ES-I3 (cell line): Measurements from ENCODE around the gene BPNT1.
"Not testable (repeated sequence)": the region's sequence is repeated elsewhere in the genome, so short reads cannot be mapped to it uniquely, and the experiment has no call there.

ENCODE experiments used
- H3K36me3 ChIP-seq: 2 replicates; pipeline ENCODE4 v1.6.1; 2013; ENCODE audit warnings: mild to moderate bottlenecking, low read length, control low read depth, moderate library complexity; ENCODE audit not compliant: insufficient read depth
- H3K4me1 ChIP-seq: 2 replicates; pipeline ENCODE4 v1.6.1; 2013; ENCODE audit warnings: mild to moderate bottlenecking, control low read depth, low read length; ENCODE audit not compliant: insufficient read depth
- H3K9ac ChIP-seq: 2 replicates; pipeline ENCODE4 v1.6.1; 2013; ENCODE audit warnings: low read depth, mild to moderate bottlenecking, low read length, moderate library complexity
- H3K9me3 ChIP-seq: 2 replicates; pipeline ENCODE4 v1.6.1; 2013; ENCODE audit warnings: mild to moderate bottlenecking, low read length, moderate library complexity; ENCODE audit not compliant: control insufficient read depth, insufficient read depth

Gene BPNT1

GRCh38 chr1:220099826-220100225 lies 10.2 kb upstream of the BPNT1 start:
- Histone ChIP-seq H3K36me3 (peaks cover 9% of the 10 kb centered on the region), H3K9ac (no peak overlapping the region), H3K9me3 (no peaks in the 10 kb centered on the region)

GRCh38 chr1:220094016-220094911 lies 4.7 kb upstream of the BPNT1 start, which contains the start of gene IARS2:
Gene IARS2, plus strand, starts transcription at chr1:220094132. Its CDS starts 85 bp downstream, at chr1:220094217.
- no peaks in the 10 kb centered on the region for H3K4me1 ChIP-seq
- H3K36me3 ChIP-seq: peaks cover 3% of the 10 kb centered on the region
- peak within 1 kb of the TSS; percentile 98 for H3K9ac ChIP-seq
- no peaks in the 10 kb centered on the region for H3K9me3 ChIP-seq

More at GRCh38 chr1:220099826-220100225, 10.2 kb upstream of the BPNT1 start:
- H3K4me1 ChIP-seq: no peaks in the 10 kb centered on the region

DNA sequence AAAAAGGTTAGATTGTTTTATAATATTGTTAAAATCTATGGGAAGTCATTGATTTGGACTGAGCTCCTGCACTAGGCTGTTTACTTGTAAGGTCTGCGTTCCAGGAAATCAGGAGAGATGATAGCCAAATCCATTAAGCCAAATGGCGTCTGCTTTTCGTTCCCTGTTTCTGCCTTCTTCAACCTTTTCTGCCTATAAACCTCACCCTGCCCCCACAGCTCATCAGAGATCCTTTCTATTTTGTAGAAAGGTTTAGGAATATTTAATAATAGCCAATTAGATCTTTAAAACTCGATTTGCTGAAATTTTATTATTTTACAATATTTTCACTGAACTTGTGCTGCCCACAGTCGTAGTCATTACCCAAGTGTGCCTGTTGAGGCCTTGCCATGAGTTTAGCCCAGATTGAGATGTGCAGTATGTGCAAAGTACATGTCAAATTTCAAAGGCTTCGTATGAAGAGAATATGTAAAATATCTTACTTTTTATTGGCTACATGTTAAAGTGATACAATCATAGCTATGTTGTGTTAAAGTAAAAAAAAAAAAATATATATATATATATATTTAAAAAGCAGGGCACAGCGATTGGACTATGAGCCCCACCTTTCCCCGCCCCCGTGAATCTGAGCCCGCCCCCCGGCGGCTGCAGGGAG lies 3.9 kb upstream of the BPNT1 start:
- Histone ChIP-seq H3K36me3 (peaks cover 3% of the 10 kb centered on the region), H3K9ac (no peak overlapping the region), H3K9me3 (no peaks in the 10 kb centered on the region), H3K4me1 (no peaks in the 10 kb centered on the region)

DNA sequence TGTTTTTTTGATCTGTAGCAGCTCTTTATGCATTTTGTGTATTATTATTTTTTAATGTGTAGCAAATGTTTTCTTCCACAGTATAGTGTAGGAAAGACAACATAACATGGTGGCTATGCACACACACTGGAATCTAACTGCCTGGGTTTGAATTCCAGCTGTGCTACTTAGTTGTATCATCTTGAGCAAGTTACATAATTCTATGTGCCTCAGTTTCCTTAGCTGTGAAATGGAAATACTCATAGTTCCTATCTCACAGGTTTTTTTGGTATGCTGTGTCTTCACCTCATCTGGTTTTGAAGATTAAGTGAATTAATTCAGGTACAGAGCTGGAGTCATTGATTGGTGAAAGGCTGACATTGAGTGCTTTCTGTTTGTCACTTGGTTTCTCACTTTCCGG lies 3.1 kb upstream of the BPNT1 start:
- Histone ChIP-seq H3K36me3 (peaks cover 3% of the 10 kb centered on the region), H3K9me3 (no peaks in the 10 kb centered on the region), H3K4me1 (no peaks in the 10 kb centered on the region), H3K9ac (no peak overlapping the region)

DNA sequence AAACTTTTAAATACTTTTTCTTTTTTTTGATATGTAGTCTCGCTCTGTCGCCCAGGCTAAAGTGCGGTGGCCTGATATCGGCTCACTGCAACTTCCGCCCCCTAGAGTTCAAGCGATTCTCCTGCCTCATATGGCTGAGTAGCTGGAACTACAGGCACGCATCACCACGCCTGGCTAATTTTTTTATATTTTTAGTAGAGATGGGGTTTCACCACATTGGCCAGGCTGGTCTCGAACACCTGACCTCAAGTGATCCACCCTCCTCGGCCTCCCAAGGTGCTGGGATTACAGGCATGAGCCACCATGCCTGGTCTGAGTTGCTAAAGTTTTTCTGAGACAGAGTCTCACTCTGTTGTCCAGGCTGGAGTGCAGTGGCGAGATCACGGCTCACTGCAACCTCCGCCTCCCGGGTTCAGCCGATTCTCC lies 3.3 kb downstream of the BPNT1 start:
- H3K36me3 ChIP-seq, H3K9ac ChIP-seq, H3K4me1 ChIP-seq, H3K9me3 ChIP-seq: not testable (repeated sequence)

DNA sequence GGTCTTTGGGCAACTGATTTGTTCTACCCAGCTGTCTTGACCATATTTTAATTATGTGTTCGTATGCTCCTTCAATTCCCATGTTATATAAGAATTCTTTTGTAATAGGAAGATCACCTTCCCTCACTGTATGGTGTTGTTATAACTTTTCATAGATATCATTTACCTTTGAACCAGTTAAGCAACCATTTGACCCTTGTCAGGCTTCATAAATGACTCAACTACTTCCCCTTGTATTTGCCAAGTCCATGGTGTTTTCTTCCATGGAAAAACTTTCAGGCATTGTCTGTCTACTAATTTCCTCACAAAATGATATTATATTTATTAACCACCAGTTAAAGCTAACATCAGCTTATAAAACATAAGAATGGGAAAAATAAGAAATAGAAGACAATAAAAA lies 5.1 kb downstream of the BPNT1 start:
- no peaks in the 10 kb centered on the region for H3K36me3 ChIP-seq

GRCh38 chr1:220077887-220078286 lies 11.7 kb downstream of the BPNT1 start:
- Histone ChIP-seq H3K9ac (no peak overlapping the region), H3K9me3 (no peaks in the 10 kb centered on the region), H3K36me3 (no peaks in the 10 kb centered on the region), H3K4me1 (no peaks in the 10 kb centered on the region)

More for the DNA sequence above, 5.1 kb downstream of the BPNT1 start:
- Histone ChIP-seq H3K9me3 (no peaks in the 10 kb centered on the region), H3K9ac (no peak overlapping the region), H3K4me1 (no peaks in the 10 kb centered on the region)

DNA sequence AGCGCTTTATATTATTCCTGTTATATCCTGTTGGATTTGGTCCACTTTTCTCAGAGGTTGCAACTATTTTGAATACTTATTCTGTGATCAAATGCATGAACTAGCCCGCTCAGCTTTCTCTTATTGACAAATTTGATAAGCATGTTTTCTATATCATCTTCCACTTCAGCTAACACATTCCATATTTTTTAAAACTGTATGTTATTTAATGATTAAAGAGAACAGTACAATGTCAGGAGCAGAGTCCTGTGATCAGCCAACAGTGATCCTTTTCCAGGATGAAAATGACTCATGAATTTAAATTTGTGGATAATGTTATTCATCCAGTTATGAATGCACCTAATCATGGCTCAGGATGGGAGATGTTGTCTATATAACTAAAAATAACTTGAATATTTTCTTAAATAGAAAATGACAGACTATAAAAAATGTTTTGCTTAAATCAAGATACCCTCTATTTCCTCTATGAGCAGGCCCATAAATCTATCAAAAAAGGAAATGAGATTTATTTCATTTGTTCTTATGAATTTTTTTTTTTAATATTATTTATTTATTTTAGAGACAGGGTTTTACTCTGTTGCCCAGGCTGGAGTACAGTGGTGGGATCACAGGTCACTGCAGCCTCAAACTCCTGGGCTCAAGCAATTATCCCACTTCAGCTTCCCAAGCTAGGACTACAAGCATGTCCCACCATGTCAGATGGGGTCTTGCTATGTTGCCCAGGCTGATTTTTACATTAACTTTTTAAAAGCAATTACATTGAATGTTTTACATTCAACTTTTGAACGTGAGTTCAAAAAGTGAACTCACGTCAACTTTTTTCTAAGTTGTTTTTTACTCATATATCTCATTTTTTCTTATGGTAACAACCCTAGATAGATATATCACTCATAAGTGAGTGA lies 12.5 kb downstream of the BPNT1 start:
- Histone ChIP-seq H3K9ac (no peak overlapping the region), H3K4me1 (no peaks in the 10 kb centered on the region), H3K36me3 (no peaks in the 10 kb centered on the region), H3K9me3 (no peaks in the 10 kb centered on the region)

- no peaks in the 10 kb centered on the region for H3K36me3 ChIP-seq
- no peaks in the 10 kb centered on the region for H3K4me1 ChIP-seq
- no peaks in the 10 kb centered on the region for H3K9me3 ChIP-seq
- H3K9ac ChIP-seq: no peak overlapping the region
Observed at GRCh38 chr1:220067269-220068204, 22.1 kb downstream of the BPNT1 start.

DNA sequence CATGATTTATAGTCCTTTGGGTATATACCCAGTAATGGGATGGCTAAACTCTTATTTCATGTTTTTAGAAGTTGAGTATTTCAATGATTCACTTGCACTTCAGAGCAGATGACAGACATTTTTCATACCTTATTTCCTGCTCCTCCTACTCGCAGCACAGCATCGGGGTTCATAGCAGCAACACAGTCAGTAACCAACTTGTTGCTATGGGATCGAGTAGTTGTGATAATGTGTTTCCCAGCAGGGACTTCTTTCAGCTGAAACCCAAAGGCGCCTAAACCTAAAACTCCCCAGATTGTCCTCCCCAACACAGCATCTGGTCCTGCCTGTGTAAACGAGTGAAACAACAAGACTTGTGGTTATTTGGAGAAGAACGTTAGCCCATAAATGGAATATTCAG lies 27.0 kb downstream of the BPNT1 start:
- Histone ChIP-seq H3K36me3 (no peaks in the 10 kb centered on the region), H3K4me1 (peaks cover 5% of the 10 kb centered on the region; the same call in 1 of the 2 replicates), H3K9ac (no peak overlapping the region), H3K9me3 (no peaks in the 10 kb centered on the region)

DNA sequence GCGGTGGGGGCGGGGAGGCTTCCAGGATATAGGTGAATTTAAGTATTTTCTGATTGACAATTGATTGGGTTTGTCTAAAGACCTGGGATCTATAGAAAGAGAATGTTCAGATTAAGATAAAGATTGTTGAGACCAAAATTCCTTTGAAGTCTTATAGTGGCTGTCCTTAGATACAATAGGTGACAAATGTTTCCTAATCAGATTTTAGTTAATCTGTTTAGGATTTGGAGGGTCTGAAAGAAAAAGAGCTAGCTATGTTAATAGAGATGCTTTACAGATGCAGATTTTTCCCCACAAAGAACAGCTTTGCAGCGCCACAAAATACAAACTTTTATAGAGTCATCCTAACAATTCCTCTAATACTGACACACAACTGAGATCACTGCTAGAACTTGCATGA lies 28.7 kb downstream of the BPNT1 start:
- Histone ChIP-seq H3K4me1 (peaks cover 5% of the 10 kb centered on the region; the same call in 1 of the 2 replicates), H3K9ac (no peak overlapping the region), H3K36me3 (no peaks in the 10 kb centered on the region), H3K9me3 (no peaks in the 10 kb centered on the region)

DNA sequence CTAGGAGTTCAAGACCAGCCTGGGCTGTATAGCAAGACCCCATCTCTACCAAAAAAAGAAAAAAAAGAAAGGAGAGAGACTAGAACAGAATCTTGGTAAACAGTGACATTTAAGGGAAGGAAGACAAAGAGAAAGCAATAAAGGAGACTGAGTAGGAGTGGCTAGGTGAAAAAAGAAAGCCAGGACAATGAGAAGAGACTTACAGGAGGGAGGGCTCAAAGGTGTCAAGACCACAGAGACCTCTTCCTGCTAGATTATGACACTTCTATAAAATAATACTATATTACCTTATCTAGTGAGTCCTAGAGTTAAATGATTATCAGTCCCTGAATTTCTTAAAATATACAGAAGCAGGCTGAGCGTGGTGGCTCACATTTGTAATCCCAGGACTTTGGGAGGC lies 33.2 kb downstream of the BPNT1 start:
- Histone ChIP-seq H3K9ac (no peak overlapping the region), H3K9me3 (no peaks in the 10 kb centered on the region), H3K36me3 (no peaks in the 10 kb centered on the region), H3K4me1 (peaks cover 5% of the 10 kb centered on the region; the same call in 1 of the 2 replicates)
